CD4-positive, alpha-beta T cell (primary cell): ENCODE measurements around the gene DCT. TPM values are rescaled to one million over a fixed set of nuclear protein-coding genes. Genes with fewer than 3 reads are reported as not detected.

Experiments
- ATAC-seq: fragments of 200-7000 bp; cut with Tn5 transposase; one replicate; pipeline ENCODE4 v1.10.0; 2022; ENCODE audit warnings: mild to moderate bottlenecking; ENCODE audit not compliant: poor library complexity
- CTCF ChIA-PET: fragments of 350-600 bp; sonication (Branson Sonifier 250); formaldehyde crosslinking; loops from one replicate; lab custom pipeline; 2021; ENCODE audit warnings: antibody characterized with exemption, inconsistent platforms; lab: Charles Lee
- POLR2A ChIA-PET: fragments of 350-600 bp; sonication (Branson Sonifier 250); formaldehyde crosslinking; loops from one replicate; lab custom pipeline; 2021; ENCODE audit warnings: antibody characterized with exemption, inconsistent platforms; lab: Charles Lee
- DNase-seq, 14 experiments: peaks; one replicate each; pipeline ENCODE4 v3.0.0-alpha.2; 2013 to 2020; ENCODE audit warnings: mixed read lengths in 2 of 14
- H3K27ac ChIP-seq, 2 donors: one replicate each; pipeline versions ENCODE4 v1.5.1 to v1.7.0; 2013; ENCODE audit warnings: low read length in 2 of 2, low read depth in 1 of 2, mild to moderate bottlenecking in 1 of 2
- H3K27me3 ChIP-seq, 2 experiments: 1 replicate in 1 of 2; 2 replicates in 1 of 2; pipeline versions ENCODE4 v1.6.1 to v1.7.0; 2013; ENCODE audit warnings: low read length in 2 of 2, control low read depth in 1 of 2, mild to moderate bottlenecking in 1 of 2, moderate library complexity in 1 of 2; ENCODE audit not compliant: insufficient read depth in 2 of 2, control insufficient read depth in 1 of 2
- H3K36me3 ChIP-seq: one replicate; pipeline ENCODE4 v1.6.1; 2013; ENCODE audit warnings: low read length, control low read depth; ENCODE audit not compliant: insufficient read depth
- H3K4me1 ChIP-seq: one replicate; pipeline ENCODE4 v1.6.1; 2013; ENCODE audit warnings: low read length, control low read depth; ENCODE audit not compliant: insufficient read depth
- H3K4me3 ChIP-seq: one replicate; pipeline ENCODE4 v1.5.1; 2013; ENCODE audit warnings: mild to moderate bottlenecking, low read length, moderate library complexity
- H3K9me3 ChIP-seq, 2 experiments: 1 replicate in 1 of 2; 2 replicates in 1 of 2; pipeline versions ENCODE4 v1.6.1 to v1.7.0; 2013; ENCODE audit warnings: low read length in 2 of 2, mild to moderate bottlenecking in 2 of 2, control low read depth in 1 of 2, moderate library complexity in 1 of 2; ENCODE audit not compliant: control insufficient read depth in 1 of 2, insufficient read depth in 1 of 2
- H3K27ac Mint-ChIP-seq: one replicate; pipeline ENCODE4 v1.8.0; 2020; ENCODE audit warnings: mixed read lengths
- H3K27me3 Mint-ChIP-seq: one replicate; pipeline ENCODE4 v1.8.0; 2021; ENCODE audit warnings: mixed read lengths
- H3K36me3 Mint-ChIP-seq: one replicate; pipeline ENCODE4 v1.8.0; 2021; ENCODE audit warnings: low read depth, mixed read lengths
- H3K4me1 Mint-ChIP-seq: one replicate; pipeline ENCODE4 v1.8.0; 2021; ENCODE audit warnings: low read depth, mixed read lengths
- H3K4me3 Mint-ChIP-seq: one replicate; pipeline ENCODE4 v1.8.0; 2020; ENCODE audit warnings: mild to moderate bottlenecking, mixed read lengths
- H3K9me3 Mint-ChIP-seq: one replicate; pipeline ENCODE4 v1.8.0; 2020; ENCODE audit warnings: mixed read lengths
- CTCF ChIP-seq: fragments of 200-600 bp; IDR thresholded peaks from one replicate; pipeline ENCODE4 v1.8.0; 2022; ENCODE audit warnings: antibody characterized with exemption, mild to moderate bottlenecking
- intact Hi-C, 2 experiments: fragments of 100-400 bp; cut with DNase I in 1 of 2; cut with micrococcal nuclease in 1 of 2; formaldehyde crosslinking; loops; one replicate each; pipeline versions ENCODE4 v1.15.1 to v1.9.0; 2023 to 2025; cut with DNase I, micrococcal nuclease
- total RNA-seq, 174 experiments: library from RNA in 2 of 174; stranded (reverse) in 2 of 174; gene quantifications; one replicate each; pipeline ENCODE4 v1.2.3 and lab custom pipeline; 2021 to 2026

The DCT gene
- total RNA-seq, 2 experiments from 2014 or later: 0.25 to 0.36 TPM

- Histone ChIP-seq H3K27ac (no peak overlapping the region), H3K9me3 (no peaks in the 10 kb centered on the region), H3K4me3 (no peak overlapping the region), H3K36me3 (no peaks in the 10 kb centered on the region), H3K27me3 (no peaks in the 10 kb centered on the region), H3K4me1 (no peaks in the 10 kb centered on the region)
- Mint-ChIP-seq H3K4me1 (no peaks in the 10 kb centered on the region), H3K36me3 (no peaks in the 10 kb centered on the region), H3K27ac (no peak overlapping the region), H3K27me3 (no peaks in the 10 kb centered on the region), H3K4me3 (no peak overlapping the region), H3K9me3 (no peaks in the 10 kb centered on the region)
- intact Hi-C loops: no loop called here
- no peak for TF ChIP-seq CTCF
- no peak for DNase-seq
- CTCF ChIA-PET: no interaction called here
- POLR2A ChIA-PET: no interaction called here
- no peak for ATAC-seq
Observed at GRCh38 chr13:94464771-94465170, 14.7 kb downstream of the DCT start.

- Mint-ChIP-seq H3K9me3 (no peaks in the 10 kb centered on the region), H3K27ac (no peak overlapping the region), H3K36me3 (no peaks in the 10 kb centered on the region), H3K4me1 (no peaks in the 10 kb centered on the region), H3K4me3 (no peak overlapping the region), H3K27me3 (no peaks in the 10 kb centered on the region)
- ChIA-PET POLR2A (no interaction called here), CTCF (no interaction called here)
- intact Hi-C loops: no loop called here
- Histone ChIP-seq H3K27me3 (no peaks in the 10 kb centered on the region), H3K4me1 (no peaks in the 10 kb centered on the region), H3K27ac (no peak overlapping the region), H3K36me3 (no peaks in the 10 kb centered on the region), H3K4me3 (no peak overlapping the region), H3K9me3 (no peaks in the 10 kb centered on the region)
- no peak for ATAC-seq
- no peak for TF ChIP-seq CTCF
- DNase-seq: no peak
Observed at GRCh38 chr13:94462670-94463069, 16.8 kb downstream of the DCT start.

- Histone ChIP-seq H3K9me3 (no peaks in the 10 kb centered on the region), H3K27me3 (no peaks in the 10 kb centered on the region), H3K4me3 (no peak overlapping the region), H3K27ac (no peak overlapping the region), H3K4me1 (no peaks in the 10 kb centered on the region), H3K36me3 (no peaks in the 10 kb centered on the region)
- H3K27ac Mint-ChIP-seq: no peak overlapping the region
- no peaks in the 10 kb centered on the region for H3K27me3 Mint-ChIP-seq
- no peaks in the 10 kb centered on the region for H3K36me3 Mint-ChIP-seq
- CTCF ChIA-PET: no interaction called here
- H3K9me3 Mint-ChIP-seq: no peaks in the 10 kb centered on the region
- no peak overlapping the region for H3K4me3 Mint-ChIP-seq
- POLR2A ChIA-PET: interaction anchor here (0.7 kb wide), 1 partner anchor 64 kb away, joined by 3 read pairs; no protein-coding TSS in a partner anchor
- H3K4me1 Mint-ChIP-seq: no peaks in the 10 kb centered on the region
- intact Hi-C loops: no loop called here
- DNase-seq: no peak
- no peak for ATAC-seq
- TF ChIP-seq CTCF: no peak
Observed at GRCh38 chr13:94459116-94459515, 20.4 kb downstream of the DCT start.
